NCI-H1694 treated with DMSO at 0.1 percent for 48 hours (cell line): Measurements from ENCODE around the gene REC8.
A peak's percentile ranks its signal among the peaks of the same experiment; 100 is the strongest.
"Not testable (repeated sequence)": the region's sequence is repeated elsewhere in the genome, so short reads cannot be mapped to it uniquely, and the experiment has no call there.

Experiments
- DNase-seq: peaks from one replicate; lab custom pipeline; 2025; lab: John Stamatoyannopoulos, UW

Gene REC8

GRCh38 chr14:24204163-24205146 lies 32.6 kb downstream of the REC8 start:
- no peak for DNase-seq

- DNase-seq: no peak
Observed at GRCh38 chr14:24206260-24207103, 34.6 kb downstream of the REC8 start.

GRCh38 chr14:24207104-24207551 lies 35.2 kb downstream of the REC8 start:
- no peak for DNase-seq

GRCh38 chr14:24207625-24208024 lies 35.7 kb downstream of the REC8 start:
- no peak for DNase-seq

- no peak for DNase-seq
Observed at GRCh38 chr14:24211311-24211710, 39.4 kb downstream of the REC8 start.

- peak; percentile 95 for DNase-seq
Observed at GRCh38 chr14:24212924-24213865, 41.3 kb downstream of the REC8 start, which contains the start of gene CHMP4A. Gene CHMP4A, minus strand, starts transcription at chr14:24213488. Its CDS starts 49 bp downstream, at chr14:24213439.

GRCh38 chr14:24213866-24214662 lies 42.2 kb downstream of the REC8 start:
- no peak for DNase-seq

GRCh38 chr14:24215495-24216344 lies 43.8 kb downstream of the REC8 start, which contains the start of gene MDP1:
Gene MDP1, minus strand, starts transcription at chr14:24216066. Its CDS starts 111 bp downstream, at chr14:24215955.
- peak; percentile 85 for DNase-seq

GRCh38 chr14:24216345-24216699 lies 44.4 kb downstream of the REC8 start:
- no peak for DNase-seq

- DNase-seq: not testable (repeated sequence)
Observed at GRCh38 chr14:24216876-24217275, 45.0 kb downstream of the REC8 start.

- DNase-seq: no peak
Observed at GRCh38 chr14:24219080-24219479, 47.2 kb downstream of the REC8 start.

- no peak for DNase-seq
Observed at GRCh38 chr14:24219521-24219920, 47.6 kb downstream of the REC8 start.

- not testable (repeated sequence) for DNase-seq
Observed at GRCh38 chr14:24222987-24223386, 51.1 kb downstream of the REC8 start.

GRCh38 chr14:24224618-24225071 lies 52.8 kb downstream of the REC8 start:
- no peak for DNase-seq

GRCh38 chr14:24226473-24226872 lies 54.6 kb downstream of the REC8 start:
- no peak for DNase-seq

- DNase-seq: no peak
Observed at GRCh38 chr14:24228902-24229301, 57.0 kb downstream of the REC8 start.
